ENCODE results near the gene SMIM17.
A peak's percentile ranks its signal among the peaks of the same experiment; 100 is the strongest.
"Not testable (repeated sequence)": the region's sequence is repeated elsewhere in the genome, so short reads cannot be mapped to it uniquely, and the experiment has no call there.

The SMIM17 gene

GRCh38 chr19:56660381-56661107 lies 17.6 kb downstream of the SMIM17 start:
- DNase-seq (ENCODE audit: low spot score), result no peak

- DNase-seq (ENCODE audit: low spot score), result no peak
Measured at GRCh38 chr19:56661248-56661647, 18.3 kb downstream of the SMIM17 start.

GRCh38 chr19:56663931-56664500 lies 21.1 kb downstream of the SMIM17 start:
- DNase-seq (ENCODE audit: low spot score), result no peak

GRCh38 chr19:56664511-56664910 lies 21.6 kb downstream of the SMIM17 start:
- no peak for DNase-seq (ENCODE audit: low spot score)

- DNase-seq (ENCODE audit: low spot score), result no peak
Measured at GRCh38 chr19:56667311-56667870, 24.4 kb downstream of the SMIM17 start.

- DNase-seq (ENCODE audit: low spot score), result no peak
Measured at GRCh38 chr19:56668676-56669075, 25.7 kb downstream of the SMIM17 start.

GRCh38 chr19:56670401-56670960 lies 27.5 kb downstream of the SMIM17 start:
- DNase-seq (ENCODE audit: low spot score), result no peak

GRCh38 chr19:56670961-56671612 lies 28.1 kb downstream of the SMIM17 start:
- DNase-seq (ENCODE audit: low spot score), result no peak

GRCh38 chr19:56671613-56671994 lies 28.6 kb downstream of the SMIM17 start, which contains the start of gene ZNF835:
Gene ZNF835, minus strand, starts transcription at chr19:56671757. Its CDS starts 6,559 bp downstream, at chr19:56665198.
- peak; percentile 93 for DNase-seq (ENCODE audit: low spot score)

GRCh38 chr19:56672610-56673009 lies 29.7 kb downstream of the SMIM17 start:
- DNase-seq (ENCODE audit: low spot score), result not testable (repeated sequence)

GRCh38 chr19:56678205-56678604 lies 35.2 kb downstream of the SMIM17 start:
- DNase-seq (ENCODE audit: low spot score), result no peak

GRCh38 chr19:56681702-56682101 lies 38.7 kb downstream of the SMIM17 start:
- DNase-seq (ENCODE audit: low spot score), result no peak

GRCh38 chr19:56683116-56683515 lies 40.2 kb downstream of the SMIM17 start:
- no peak for DNase-seq (ENCODE audit: low spot score)

GRCh38 chr19:56687031-56687430 lies 44.1 kb downstream of the SMIM17 start:
- DNase-seq (ENCODE audit: low spot score), result no peak

- no peak for DNase-seq (ENCODE audit: low spot score)
Measured at GRCh38 chr19:56689198-56689597, 46.2 kb downstream of the SMIM17 start.

- no peak for DNase-seq (ENCODE audit: low spot score)
Measured at GRCh38 chr19:56690670-56691069, 47.7 kb downstream of the SMIM17 start.

- DNase-seq (ENCODE audit: low spot score), result no peak
Measured at GRCh38 chr19:56692206-56692895, 49.4 kb downstream of the SMIM17 start.

- DNase-seq (ENCODE audit: low spot score), result no peak
Measured at GRCh38 chr19:56699552-56699951, 56.6 kb downstream of the SMIM17 start.

- no peak for DNase-seq (ENCODE audit: low spot score)
Measured at GRCh38 chr19:56701895-56702294, 58.9 kb downstream of the SMIM17 start.

GRCh38 chr19:56705939-56706338 lies 63.0 kb downstream of the SMIM17 start:
- no peak for DNase-seq (ENCODE audit: low spot score)
